Measurements from ENCODE around the gene HMG20A. TPM values are rescaled to one million over a fixed set of nuclear protein-coding genes. Genes with fewer than 3 reads are reported as not detected.

HMG20A gene
- total RNA-seq, 1 experiment from 2014 or later, result 61.7 TPM

- H3K27ac Mint-ChIP-seq (ENCODE audit: unreplicated experiment), result no peak overlapping the region
- peak; percentile 88 for TF ChIP-seq CTCF (IDR thresholded peaks at IDR 0.05; ENCODE audit: unreplicated experiment)
- intact Hi-C loops (cut with micrococcal nuclease; ENCODE audit: unreplicated experiment), result loop anchor here (1.0 to 2.0 kb wide), 3 partner anchors 76 to 378 kb away; partner anchors contain the start of genes HMG20A and PEAK1
Observed at GRCh38 chr15:77496715-77497109, 76.0 kb downstream of the HMG20A start.

GRCh38 chr15:77497110-77497737, 76.5 kb downstream of the HMG20A start:
- H3K4me1 Mint-ChIP-seq (ENCODE audit: low read depth, unreplicated experiment), result peaks cover 37% of the 10 kb centered on the region
- intact Hi-C loops (cut with micrococcal nuclease; ENCODE audit: unreplicated experiment), result loop anchor here (1.0 to 2.0 kb wide), 3 partner anchors 76 to 378 kb away; partner anchors contain the start of genes HMG20A and PEAK1
- CTCF ChIA-PET, result interaction anchor here (0.6 to 2.3 kb wide), 17 partner anchors 9 to 1186 kb away, joined by 3 to 38 read pairs (median 4); no protein-coding TSS in a partner anchor
- TF ChIP-seq CTCF (IDR thresholded peaks at IDR 0.05; ENCODE audit: unreplicated experiment), result no peak
- DNase-seq, result no peak
- no peaks in the 10 kb centered on the region for H3K36me3 Mint-ChIP-seq (ENCODE audit: insufficient read depth, unreplicated experiment)
- no peaks in the 10 kb centered on the region for H3K9me3 Mint-ChIP-seq (ENCODE audit: low read depth, unreplicated experiment)
- no peak overlapping the region for H3K27ac Mint-ChIP-seq (ENCODE audit: unreplicated experiment)
- H3K27me3 Mint-ChIP-seq (ENCODE audit: unreplicated experiment), result no peaks in the 10 kb centered on the region
- no TSS peak for BruUV-seq (replicated peaks)
- H3K4me3 Mint-ChIP-seq (ENCODE audit: low read depth, unreplicated experiment), result no peak overlapping the region

More at GRCh38 chr15:77496715-77497109, 76.0 kb downstream of the HMG20A start:
- no TSS peak for BruUV-seq (replicated peaks)
- DNase-seq, result peak; percentile 89
- no peaks in the 10 kb centered on the region for H3K36me3 Mint-ChIP-seq (ENCODE audit: insufficient read depth, unreplicated experiment)
- CTCF ChIA-PET, result interaction anchor here (0.7 to 2.3 kb wide), 14 partner anchors 10 to 1185 kb away, joined by 3 to 38 read pairs (median 4); no protein-coding TSS in a partner anchor
- H3K4me1 Mint-ChIP-seq (ENCODE audit: low read depth, unreplicated experiment), result peaks cover 36% of the 10 kb centered on the region
- no peak overlapping the region for H3K4me3 Mint-ChIP-seq (ENCODE audit: low read depth, unreplicated experiment)
- no peaks in the 10 kb centered on the region for H3K9me3 Mint-ChIP-seq (ENCODE audit: low read depth, unreplicated experiment)
- no peaks in the 10 kb centered on the region for H3K27me3 Mint-ChIP-seq (ENCODE audit: unreplicated experiment)

- DNase-seq, result no peak
- intact Hi-C loops (cut with micrococcal nuclease; ENCODE audit: unreplicated experiment), result loop anchor here (1.0 to 2.0 kb wide), 3 partner anchors 77 to 379 kb away; partner anchors contain the start of genes HMG20A and PEAK1
- Mint-ChIP-seq H3K27me3 (ENCODE audit: unreplicated experiment) (no peaks in the 10 kb centered on the region), H3K9me3 (ENCODE audit: low read depth, unreplicated experiment) (no peaks in the 10 kb centered on the region), H3K4me1 (ENCODE audit: low read depth, unreplicated experiment) (peaks cover 38% of the 10 kb centered on the region), H3K27ac (ENCODE audit: unreplicated experiment) (no peak overlapping the region), H3K36me3 (ENCODE audit: insufficient read depth, unreplicated experiment) (peaks cover under 1% of the 10 kb centered on the region), H3K4me3 (ENCODE audit: low read depth, unreplicated experiment) (no peak overlapping the region)
- no TSS peak for BruUV-seq (replicated peaks)
- CTCF ChIA-PET, result interaction anchor here (0.7 to 2.3 kb wide), 6 partner anchors 10 to 391 kb away, joined by 3 to 38 read pairs (median 10); no protein-coding TSS in a partner anchor
- no peak for TF ChIP-seq CTCF (IDR thresholded peaks at IDR 0.05; ENCODE audit: unreplicated experiment)
Observed at GRCh38 chr15:77497942-77498361, 77.3 kb downstream of the HMG20A start.

- intact Hi-C loops (cut with micrococcal nuclease; ENCODE audit: unreplicated experiment), result no loop called here
- Mint-ChIP-seq H3K36me3 (ENCODE audit: insufficient read depth, unreplicated experiment) (peaks cover 5% of the 10 kb centered on the region), H3K9me3 (ENCODE audit: low read depth, unreplicated experiment) (no peaks in the 10 kb centered on the region), H3K4me1 (ENCODE audit: low read depth, unreplicated experiment) (peaks cover 43% of the 10 kb centered on the region), H3K27me3 (ENCODE audit: unreplicated experiment) (no peaks in the 10 kb centered on the region), H3K27ac (ENCODE audit: unreplicated experiment) (no peak overlapping the region), H3K4me3 (ENCODE audit: low read depth, unreplicated experiment) (no peak overlapping the region)
- TF ChIP-seq CTCF (IDR thresholded peaks at IDR 0.05; ENCODE audit: unreplicated experiment), result no peak
- BruUV-seq (replicated peaks), result no TSS peak
- DNase-seq, result no peak
- CTCF ChIA-PET, result no interaction called here
Observed at GRCh38 chr15:77499087-77499760, 78.5 kb downstream of the HMG20A start.
